HEK293T (cell line): ENCODE results near the gene CDH4.

Experiments used
- CTCF ChIA-PET: fragments of 350-600 bp; formaldehyde crosslinking; extraction: SDS; loops from one replicate; lab custom pipeline; 2021; ENCODE audit warnings: antibody characterized with exemption, inconsistent platforms; lab: Yijun Ruan, JAX
- POLR2A ChIA-PET: fragments of 350-600 bp; formaldehyde crosslinking; extraction: SDS; loops from one replicate; lab custom pipeline; 2020; ENCODE audit warnings: antibody characterized with exemption, inconsistent platforms; lab: Yijun Ruan, JAX
- DNase-seq: peaks from one replicate; pipeline ENCODE4 v3.0.0; 2012; ENCODE audit warnings: mixed read lengths; ENCODE audit errors: extremely low spot score
- ARNT ChIP-seq: fragments of 450-650 bp; IDR thresholded peaks from 2 replicates; pipeline ENCODE4 v1.6.1; 2017; ENCODE audit warnings: mild to moderate bottlenecking
- BHLHE40 ChIP-seq: fragments of 450-650 bp; IDR thresholded peaks from 2 replicates; pipeline ENCODE4 v1.6.1; 2016; ENCODE audit warnings: mild to moderate bottlenecking, moderate library complexity, borderline replicate concordance
- CTBP1 ChIP-seq: fragments of 450-650 bp; IDR thresholded peaks from 2 replicates; pipeline ENCODE4 v1.6.1; 2016; ENCODE audit warnings: borderline replicate concordance
- ELF4 ChIP-seq: fragments of 450-650 bp; IDR thresholded peaks from 2 replicates; pipeline ENCODE4 v1.6.1; 2017; ENCODE audit warnings: antibody characterized with exemption
- FOXA1 ChIP-seq: fragments of 450-650 bp; IDR thresholded peaks from 2 replicates; pipeline ENCODE4 v1.6.1; 2016; ENCODE audit warnings: mild to moderate bottlenecking
- FOXK2 ChIP-seq: fragments of 450-650 bp; IDR thresholded peaks from 2 replicates; pipeline ENCODE4 v1.6.1; 2016; ENCODE audit warnings: mild to moderate bottlenecking
- FOXM1 ChIP-seq: fragments of 450-650 bp; IDR thresholded peaks from 2 replicates; pipeline ENCODE4 v1.6.1; 2017; ENCODE audit warnings: mild to moderate bottlenecking, borderline replicate concordance
- HDGF ChIP-seq: fragments of 450-650 bp; IDR thresholded peaks from 2 replicates; pipeline ENCODE4 v1.6.1; 2017; ENCODE audit warnings: antibody characterized with exemption, borderline replicate concordance
- L3MBTL2 ChIP-seq: fragments of 450-650 bp; conservative IDR thresholded peaks from 2 replicates; pipeline ENCODE4 v1.6.1; 2016; ENCODE audit warnings: mild to moderate bottlenecking
- LEF1 ChIP-seq: fragments of 450-650 bp; IDR thresholded peaks from 2 replicates; pipeline ENCODE4 v1.6.1; 2017; ENCODE audit warnings: mild to moderate bottlenecking, borderline replicate concordance
- NFRKB ChIP-seq: fragments of 450-650 bp; IDR thresholded peaks from 2 replicates; pipeline ENCODE4 v1.6.1; 2016; ENCODE audit warnings: mild to moderate bottlenecking, moderate library complexity
- PKNOX1 ChIP-seq: fragments of 450-650 bp; IDR thresholded peaks from 2 replicates; pipeline ENCODE4 v1.6.1; 2016
- SP1 ChIP-seq: fragments of 450-650 bp; IDR thresholded peaks from 2 replicates; pipeline ENCODE4 v1.6.1; 2017
- SUZ12 ChIP-seq: fragments of 450-650 bp; IDR thresholded peaks from 2 replicates; pipeline ENCODE4 v1.6.1; 2016; ENCODE audit warnings: mild to moderate bottlenecking
- TARDBP ChIP-seq: fragments of 450-650 bp; IDR thresholded peaks from 2 replicates; pipeline ENCODE4 v1.6.1; 2016
- ZNF384 ChIP-seq: fragments of 450-650 bp; IDR thresholded peaks from 2 replicates; pipeline ENCODE4 v1.6.1; 2016

The CDH4 gene

GRCh38 chr20:61678437-61678836, 426.4 kb downstream of the CDH4 start:
- ChIA-PET POLR2A (no interaction called here), CTCF (no interaction called here)
- DNase-seq = no peak
- TF ChIP-seq CTBP1 (no peak), NFRKB (no peak)

- CTCF ChIA-PET = no interaction called here
- DNase-seq = no peak
- POLR2A ChIA-PET = no interaction called here
- TF ChIP-seq SP1 = no peak
- TF ChIP-seq HDGF = no peak
- TF ChIP-seq FOXM1 = no peak
- TF ChIP-seq ZNF384 = no peak
- TF ChIP-seq SUZ12 = no peak
- TF ChIP-seq TARDBP = no peak
- no peak for TF ChIP-seq LEF1
- no peak for TF ChIP-seq FOXK2
- no peak for TF ChIP-seq FOXA1
- no peak for TF ChIP-seq BHLHE40
- no peak for TF ChIP-seq ARNT
- TF ChIP-seq ELF4 = no peak
- TF ChIP-seq NFRKB = no peak
Observed at GRCh38 chr20:61679473-61679872, 427.4 kb downstream of the CDH4 start.

GRCh38 chr20:61680096-61680495, 428.0 kb downstream of the CDH4 start:
- DNase-seq = no peak
- POLR2A ChIA-PET = no interaction called here
- TF ChIP-seq TARDBP (no peak), NFRKB (no peak), ELF4 (no peak), BHLHE40 (no peak), LEF1 (no peak), HDGF (no peak), L3MBTL2 (no peak), SP1 (no peak), FOXK2 (no peak), ZNF384 (no peak), FOXM1 (no peak), ARNT (no peak), CTBP1 (no peak), FOXA1 (no peak), PKNOX1 (no peak), SUZ12 (no peak)
- CTCF ChIA-PET = no interaction called here

GRCh38 chr20:61682114-61682995, 430.3 kb downstream of the CDH4 start:
- no peak for DNase-seq
- TF ChIP-seq FOXM1 (no peak), SUZ12 (no peak)
- POLR2A ChIA-PET = no interaction called here
- CTCF ChIA-PET = no interaction called here

GRCh38 chr20:61682996-61683681, 431.1 kb downstream of the CDH4 start:
- no peak for DNase-seq
- POLR2A ChIA-PET = no interaction called here
- CTCF ChIA-PET = no interaction called here
- TF ChIP-seq FOXA1 = no peak
- TF ChIP-seq TARDBP = no peak
- TF ChIP-seq BHLHE40 = no peak
- no peak for TF ChIP-seq NFRKB
- no peak for TF ChIP-seq L3MBTL2
- TF ChIP-seq SUZ12 = no peak
- no peak for TF ChIP-seq LEF1
- TF ChIP-seq FOXM1 = no peak
- no peak for TF ChIP-seq ARNT
- no peak for TF ChIP-seq ZNF384

GRCh38 chr20:61683721-61684120, 431.7 kb downstream of the CDH4 start:
- TF ChIP-seq L3MBTL2 (no peak), LEF1 (no peak), PKNOX1 (no peak), FOXM1 (no peak), TARDBP (no peak), SP1 (no peak)
- DNase-seq = no peak
- POLR2A ChIA-PET = no interaction called here
- CTCF ChIA-PET = no interaction called here

- ChIA-PET POLR2A (no interaction called here), CTCF (no interaction called here)
- no peak for TF ChIP-seq CTBP1
- TF ChIP-seq NFRKB = no peak
- TF ChIP-seq ELF4 = no peak
- no peak for TF ChIP-seq SP1
- no peak for TF ChIP-seq FOXA1
- no peak for TF ChIP-seq L3MBTL2
- no peak for TF ChIP-seq PKNOX1
- no peak for TF ChIP-seq ZNF384
- TF ChIP-seq ARNT = no peak
- no peak for TF ChIP-seq FOXK2
- no peak for TF ChIP-seq BHLHE40
- DNase-seq = no peak
Observed at GRCh38 chr20:61684136-61684535, 432.1 kb downstream of the CDH4 start.
